Psoas muscle (tissue), 8 donors: Measurements from ENCODE around the gene ALAS1. TPM values are rescaled to one million over a fixed set of nuclear protein-coding genes. Genes with fewer than 3 reads are reported as not detected.

ENCODE experiments used
- ATAC-seq, 4 donors: fragments of 200-7000 bp; cut with Tn5 transposase; one replicate each; pipeline ENCODE4 v1.9.1; 2020; ENCODE audit warnings: moderate library complexity in 3 of 4, mild to moderate bottlenecking in 2 of 4
- DNase-seq, 2 donors: peaks; one replicate each; pipeline ENCODE4 v3.0.0-alpha.2; 2020
- H3K27ac ChIP-seq: fragments of 200-600 bp; one replicate; pipeline ENCODE4 v1.8.0; 2022
- H3K27me3 ChIP-seq, 3 donors: fragments of 200-600 bp in 1 of 3; one replicate each; pipeline versions ENCODE4 v1.6.1 to v1.8.0; 2013 to 2022; ENCODE audit warnings: low read length in 2 of 3, mild to moderate bottlenecking in 2 of 3, moderate library complexity in 1 of 3; ENCODE audit not compliant: insufficient read depth in 3 of 3
- H3K36me3 ChIP-seq, 2 donors: fragments of 200-600 bp in 1 of 2; one replicate each; pipeline versions ENCODE4 v1.6.1 to v1.8.0; 2013 to 2022; ENCODE audit warnings: low read depth in 1 of 2, mild to moderate bottlenecking in 1 of 2, moderate library complexity in 1 of 2; ENCODE audit not compliant: insufficient read depth in 1 of 2
- H3K4me1 ChIP-seq: fragments of 200-600 bp; one replicate; pipeline ENCODE4 v1.8.0; 2022
- H3K4me3 ChIP-seq: fragments of 200-600 bp; one replicate; pipeline ENCODE4 v1.8.0; 2022; ENCODE audit warnings: mild to moderate bottlenecking
- H3K9me3 ChIP-seq: fragments of 200-600 bp; one replicate; pipeline ENCODE4 v1.8.0; 2022
- CTCF ChIP-seq: fragments of 200-600 bp; IDR thresholded peaks from one replicate; pipeline ENCODE4 v1.8.0; 2022; ENCODE audit warnings: antibody characterized with exemption
- WGBS, 3 donors: extraction: QIAGEN DNeasy Blood & Tissue Kit; methylation state at CpG; one replicate each; pipeline versions ENCODE4 v1.1.6 to v1.1.7; 2013; 5-methylcytosine and 5-hydroxymethylcytosine counted together
- intact Hi-C, 2 donors: fragments of 100-400 bp; cut with DNase I; formaldehyde crosslinking; loops; one replicate each; pipeline versions ENCODE4 v1.11.0 to v1.14.2; 2022
- polyA plus RNA-seq, 3 donors: library from polyadenylated mRNA; stranded (reverse); fragments of 200-250 nt; gene quantifications; one replicate each; pipeline ENCODE4 v1.2.3, GENCODE V29; 2013
- total RNA-seq, 4 donors: library from RNA; stranded (reverse); fragmentation: NEBNext Ultra II Directional in 2 of 4; extraction: Animal tissue kit (Norgen Biotek cat#: 25700) in 2 of 4; gene quantifications; one replicate each; pipeline versions ENCODE4 v1.2.1 to v1.2.4, GENCODE V29; 2021 to 2023
- donor health status: healthy with polysubstance abuse.
- donor health status: DM: no; HTN: no; CAD: no; lungs with moderate emphysema.
- donor health status: Bipolar disorder and iron deficiency.
- donor health status: healthy.
- donor health status: DM: yes; HTN: yes; CAD: no.
- donor health status: DM: no; HTN: no; CAD: no.
- donor health status: DM: no; HTN: no; CAD: no.
- donor health status: DM: yes; HTN: yes; CAD: no.

The ALAS1 gene
- total and polyA plus RNA-seq, 7 donors, result 50.1 to 138 (median 75.2) TPM

GRCh38 chr3:52195291-52195597, 2.7 kb upstream of the ALAS1 start:
- Histone ChIP-seq H3K27me3 (no peaks in the 10 kb centered on the region), H3K36me3 (peaks cover 0 to 13% of the 10 kb centered on the region in 2 donors), H3K4me3 (no peak overlapping the region), H3K9me3 (no peaks in the 10 kb centered on the region), H3K27ac (no peak overlapping the region), H3K4me1 (peaks cover 33% of the 10 kb centered on the region)
- no peak for DNase-seq
- ATAC-seq, result no peak
- intact Hi-C loops, result loop anchor here in 1 of 2 donors (5.0 kb wide), 1 partner anchor 38 kb away; no protein-coding TSS in a partner anchor
- 89 to 96% (median 92%) methylated on average over 3 of the region's 3 CpGs for WGBS, 3 donors
- TF ChIP-seq CTCF, result no peak

DNA sequence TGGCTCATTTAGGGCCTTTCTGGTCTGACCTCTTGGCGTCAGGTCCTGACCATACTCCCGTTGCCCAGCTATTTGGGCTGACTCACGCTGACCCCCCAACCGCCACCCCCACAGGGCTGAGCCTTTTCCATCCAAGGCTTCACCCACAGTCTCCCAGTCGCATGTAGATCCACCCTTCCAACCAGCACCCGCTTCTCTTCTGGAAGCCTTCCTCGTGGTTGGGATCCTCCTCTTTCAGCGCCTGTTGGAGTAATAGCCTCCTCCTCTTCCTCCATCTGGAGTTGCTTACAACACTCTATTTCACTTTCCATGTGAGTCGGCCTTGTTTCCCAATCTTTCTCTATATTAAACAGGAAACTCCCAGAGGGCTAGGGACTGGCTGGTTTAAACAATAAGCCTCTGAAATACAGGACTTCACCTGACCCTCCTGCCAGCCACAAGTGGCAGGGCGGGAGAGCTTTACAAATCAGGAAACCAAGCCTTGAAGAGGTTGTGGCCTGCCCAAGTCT, 2.1 kb upstream of the ALAS1 start:
- Histone ChIP-seq H3K27ac (peak overlapping the region; percentile 53), H3K9me3 (no peaks in the 10 kb centered on the region), H3K36me3 (peaks cover 0 to 19% of the 10 kb centered on the region in 2 donors), H3K4me3 (no peak overlapping the region), H3K4me1 (peaks cover 32% of the 10 kb centered on the region), H3K27me3 (no peaks in the 10 kb centered on the region)
- no peak for ATAC-seq
- no peak for TF ChIP-seq CTCF
- WGBS, 3 donors, result 76 to 84% (median 76%) methylated on average over 10 of the region's 10 CpGs
- intact Hi-C loops, result loop anchor here in 1 of 2 donors (5.0 kb wide), 1 partner anchor 39 kb away; no protein-coding TSS in a partner anchor
- no peak for DNase-seq

DNA sequence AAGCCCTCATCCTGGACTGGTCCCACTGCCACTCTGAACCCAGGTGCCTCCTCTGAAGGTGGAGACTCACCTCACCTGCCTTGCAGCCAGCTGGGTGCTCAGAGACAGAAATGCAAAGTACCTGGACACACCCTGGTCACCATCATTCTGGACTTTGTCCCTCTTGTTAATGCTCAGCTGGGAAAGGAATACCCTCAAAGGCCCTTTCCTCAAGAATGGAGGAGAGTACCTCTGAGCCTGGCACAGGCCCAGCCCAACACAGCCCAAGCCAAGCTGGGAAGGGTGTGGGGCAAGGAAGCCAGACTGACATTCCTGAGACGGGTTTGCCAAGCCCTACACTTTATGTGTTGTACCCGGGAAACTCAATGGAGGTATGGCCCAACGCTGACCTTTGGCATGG, 983 bp upstream of the ALAS1 start:
- no peak overlapping the region for H3K27ac ChIP-seq
- peaks cover 0 to 30% of the 10 kb centered on the region in 2 donors for H3K36me3 ChIP-seq
- ATAC-seq (no peak), DNase-seq (no peak)
- no peaks in the 10 kb centered on the region for H3K27me3 ChIP-seq
- no peak for TF ChIP-seq CTCF
- H3K4me3 ChIP-seq, result peak overlapping the region; percentile 100
- 54 to 70% (median 61%) methylated on average over 3 of the region's 3 CpGs for WGBS, 3 donors
- H3K9me3 ChIP-seq, result no peaks in the 10 kb centered on the region
- H3K4me1 ChIP-seq, result peaks cover 34% of the 10 kb centered on the region
- intact Hi-C loops, result loop anchor here in 1 of 2 donors (5.0 kb wide), 1 partner anchor 40 kb away; no protein-coding TSS in a partner anchor

DNA sequence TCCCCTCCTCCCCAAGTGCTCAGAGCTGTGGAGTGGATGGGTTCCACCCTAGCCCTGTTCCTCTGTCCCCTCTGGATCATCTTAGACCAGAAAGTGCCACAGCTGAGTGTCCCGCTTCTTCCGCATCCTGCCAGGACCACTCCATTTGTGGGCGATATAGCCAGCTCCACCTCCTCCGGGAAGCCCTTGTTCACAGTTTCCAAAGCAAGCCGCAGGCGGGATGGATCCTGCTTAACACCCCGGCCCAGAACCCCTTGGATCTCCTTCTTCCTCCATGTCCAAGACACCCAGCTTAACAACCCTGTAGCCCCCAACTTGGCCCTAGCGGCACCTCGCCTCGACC, 490 bp upstream of the ALAS1 start:
- Histone ChIP-seq H3K9me3 (no peaks in the 10 kb centered on the region), H3K4me3 (peak overlapping the region; percentile 100), H3K27ac (peak overlapping the region; percentile 87), H3K36me3 (peaks cover 0 to 35% of the 10 kb centered on the region in 2 donors), H3K27me3 (no peaks in the 10 kb centered on the region), H3K4me1 (peaks cover 36% of the 10 kb centered on the region)
- no peak for DNase-seq
- intact Hi-C loops, result loop anchor here in 1 of 2 donors (5.0 kb wide), 1 partner anchor 40 kb away; no protein-coding TSS in a partner anchor
- peak in 3 of 4 donors; percentile 1 to 5 (median 4) for ATAC-seq
- TF ChIP-seq CTCF, result no peak
- WGBS, 3 donors, result 34 to 47% (median 40%) methylated on average over 10 of the region's 10 CpGs
